Measurements from ENCODE around the gene ESR1.

Gene ESR1

GRCh38 chr6:152160346-152160745, 352.9 kb downstream of the ESR1 start:
- no peak for TF ChIP-seq CSRNP3 (CRISPR knock-in tag; IDR thresholded peaks at IDR 0.05)
- TF ChIP-seq POU6F1 (CRISPR knock-in tag; IDR thresholded peaks at IDR 0.05; ENCODE audit: borderline replicate concordance, low read depth): no peak
- no peak for TF ChIP-seq PATZ1 (CRISPR knock-in tag; IDR thresholded peaks at IDR 0.05; ENCODE audit: borderline replicate concordance)
- no peak for TF ChIP-seq ISL1 (CRISPR knock-in tag; IDR thresholded peaks at IDR 0.05)
- no peak for TF ChIP-seq CSDC2 (CRISPR knock-in tag; IDR thresholded peaks at IDR 0.05)
- no peak for TF ChIP-seq ZFP3 (CRISPR knock-in tag; IDR thresholded peaks at IDR 0.05)
- no peak for TF ChIP-seq ZNF565 (CRISPR knock-in tag; conservative IDR thresholded peaks at IDR 0.05; ENCODE audit: low read depth)
- ATAC-seq: no peak

- TF ChIP-seq BACH2 (CRISPR knock-in tag; IDR thresholded peaks at IDR 0.05; ENCODE audit: borderline replicate concordance) (no peak), TCF4 (CRISPR knock-in tag; IDR thresholded peaks at IDR 0.05; ENCODE audit: borderline replicate concordance) (no peak), TSHZ2 (CRISPR knock-in tag; IDR thresholded peaks at IDR 0.05) (no peak), PATZ1 (CRISPR knock-in tag; IDR thresholded peaks at IDR 0.05; ENCODE audit: borderline replicate concordance) (no peak), ZNF8 (CRISPR knock-in tag; IDR thresholded peaks at IDR 0.05) (no peak), TOX (CRISPR knock-in tag; IDR thresholded peaks at IDR 0.05; ENCODE audit: borderline replicate concordance) (no peak), PPARA (CRISPR knock-in tag; IDR thresholded peaks at IDR 0.05; ENCODE audit: borderline replicate concordance) (no peak), CSDC2 (CRISPR knock-in tag; IDR thresholded peaks at IDR 0.05) (no peak), ARNTL (CRISPR knock-in tag; IDR thresholded peaks at IDR 0.05; ENCODE audit: borderline replicate concordance, low read depth) (no peak), ZC3H10 (CRISPR knock-in tag; IDR thresholded peaks at IDR 0.05) (no peak), ZNF70 (CRISPR knock-in tag; IDR thresholded peaks at IDR 0.05) (no peak), GLIS3 (CRISPR knock-in tag; IDR thresholded peaks at IDR 0.05) (no peak), CREB5 (CRISPR knock-in tag; IDR thresholded peaks at IDR 0.05; ENCODE audit: low read depth) (no peak), OSR1 (CRISPR knock-in tag; IDR thresholded peaks at IDR 0.05) (no peak), RARB (CRISPR knock-in tag; IDR thresholded peaks at IDR 0.05) (no peak), ZFP3 (CRISPR knock-in tag; IDR thresholded peaks at IDR 0.05) (no peak)
- ATAC-seq: peak; percentile 47; the same call in 2 of the 3 replicates
Observed at GRCh38 chr6:152161501-152161900, 354.0 kb downstream of the ESR1 start.
